ENCODE measurements around the gene ATP9A.
"Not testable (repeated sequence)": the region's sequence is repeated elsewhere in the genome, so short reads cannot be mapped to it uniquely, and the experiment has no call there.

ATP9A gene

GRCh38 chr20:51752343-51752951, 15.7 kb downstream of the ATP9A start:
- no peak for DNase-seq

- DNase-seq, result no peak
Observed at GRCh38 chr20:51750770-51751388, 17.3 kb downstream of the ATP9A start.

- no peak for DNase-seq
Observed at GRCh38 chr20:51750037-51750769, 18.0 kb downstream of the ATP9A start.

- DNase-seq, result no peak
Observed at GRCh38 chr20:51749674-51750036, 18.5 kb downstream of the ATP9A start.

- no peak for DNase-seq
Observed at GRCh38 chr20:51747182-51747911, 20.8 kb downstream of the ATP9A start.

- DNase-seq, result no peak
Observed at GRCh38 chr20:51745804-51746203, 22.4 kb downstream of the ATP9A start.

- DNase-seq, result no peak
Observed at GRCh38 chr20:51740838-51741237, 27.4 kb downstream of the ATP9A start.

- DNase-seq, result not testable (repeated sequence)
Observed at GRCh38 chr20:51740308-51740707, 27.9 kb downstream of the ATP9A start.

GRCh38 chr20:51739722-51740249, 28.4 kb downstream of the ATP9A start:
- no peak for DNase-seq

GRCh38 chr20:51738877-51739447, 29.2 kb downstream of the ATP9A start:
- DNase-seq, result no peak

- not testable (repeated sequence) for DNase-seq
Observed at GRCh38 chr20:51738261-51738660, 29.9 kb downstream of the ATP9A start.

- DNase-seq, result no peak
Observed at GRCh38 chr20:51736947-51737346, 31.2 kb downstream of the ATP9A start.

GRCh38 chr20:51735728-51736600, 32.2 kb downstream of the ATP9A start:
- DNase-seq, result no peak

GRCh38 chr20:51734876-51735720, 33.1 kb downstream of the ATP9A start:
- no peak for DNase-seq

- no peak for DNase-seq
Observed at GRCh38 chr20:51733070-51733469, 35.1 kb downstream of the ATP9A start.

- DNase-seq, result no peak
Observed at GRCh38 chr20:51732096-51732791, 35.9 kb downstream of the ATP9A start.

GRCh38 chr20:51731731-51732095, 36.5 kb downstream of the ATP9A start:
- no peak for DNase-seq

GRCh38 chr20:51729771-51730170, 38.4 kb downstream of the ATP9A start:
- DNase-seq, result no peak

GRCh38 chr20:51728737-51729136, 39.5 kb downstream of the ATP9A start:
- no peak for DNase-seq

GRCh38 chr20:51727872-51728271, 40.3 kb downstream of the ATP9A start:
- DNase-seq, result no peak
